ACHN (cell line): Measurements from ENCODE around the gene INTS15.
"Not testable (repeated sequence)": the region's sequence is repeated elsewhere in the genome, so short reads cannot be mapped to it uniquely, and the experiment has no call there.

Experiments
- DNase-seq: peaks from one replicate; pipeline ENCODE4 v3.0.0-alpha.2; 2015
- in situ Hi-C: cut with HindIII; loops from 2 replicates; pipeline ENCODE4 v1.10.0; 2017; ENCODE audit warnings: low sequenced_read_pairs, low pct_ligation_motif_present, low pct_unique_long_range_greater_than_20kb

The INTS15 gene

DNA sequence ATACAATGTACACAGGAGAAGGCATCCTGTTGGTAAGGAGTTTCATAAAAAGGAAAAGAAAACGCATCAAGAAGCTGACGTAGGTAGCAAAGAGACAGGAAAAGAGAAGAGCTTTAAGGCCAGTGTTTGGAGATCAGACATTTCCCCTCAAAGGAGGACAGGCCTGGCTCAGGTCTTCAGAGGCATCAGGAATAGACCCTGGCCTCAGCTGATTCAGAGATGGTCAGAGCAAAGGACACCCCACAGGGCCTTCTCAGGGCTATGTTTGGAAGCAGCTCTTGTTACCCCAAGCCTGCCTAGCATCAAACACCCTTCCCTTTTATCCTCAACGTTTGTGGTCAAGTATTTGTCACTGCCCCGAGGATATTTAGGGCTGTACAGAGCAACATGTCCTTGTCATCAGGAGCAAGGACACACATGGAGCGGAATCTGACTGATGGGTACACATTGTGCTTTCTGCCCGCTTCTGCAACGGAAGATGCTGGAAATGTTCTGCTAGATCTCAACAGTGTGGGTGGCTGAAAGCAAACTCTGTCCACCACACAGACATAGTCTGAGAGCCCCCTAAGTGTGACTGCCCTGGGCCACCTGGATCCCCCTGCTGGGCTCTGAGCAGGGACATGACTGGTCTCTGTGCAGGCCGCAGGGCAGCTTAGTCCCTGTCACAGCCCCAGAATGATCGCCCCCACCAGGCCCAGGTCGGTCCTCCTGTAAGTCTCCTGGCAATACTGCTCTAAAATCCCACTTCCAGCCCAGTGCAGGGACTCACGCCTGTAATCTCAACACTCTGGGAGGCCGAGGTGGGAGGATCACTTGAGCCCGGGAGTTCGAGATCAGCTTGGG, 13.6 kb upstream of the INTS15 start:
- in situ Hi-C loops: no loop called here
- no peak for DNase-seq

- peak; percentile 30 for DNase-seq
- in situ Hi-C loops: not testable (repeated sequence)
Measured at GRCh38 chr7:6576867-6577368, 12.9 kb upstream of the INTS15 start.

- in situ Hi-C loops: no loop called here
- peak; percentile 95 for DNase-seq
Measured at GRCh38 chr7:6577369-6578113, 12.3 kb upstream of the INTS15 start, which contains the start of gene ZDHHC4. TSS of gene ZDHHC4 (plus strand) at chr7:6577454. CDS start at chr7:6580562, 3,108 bp downstream.

DNA sequence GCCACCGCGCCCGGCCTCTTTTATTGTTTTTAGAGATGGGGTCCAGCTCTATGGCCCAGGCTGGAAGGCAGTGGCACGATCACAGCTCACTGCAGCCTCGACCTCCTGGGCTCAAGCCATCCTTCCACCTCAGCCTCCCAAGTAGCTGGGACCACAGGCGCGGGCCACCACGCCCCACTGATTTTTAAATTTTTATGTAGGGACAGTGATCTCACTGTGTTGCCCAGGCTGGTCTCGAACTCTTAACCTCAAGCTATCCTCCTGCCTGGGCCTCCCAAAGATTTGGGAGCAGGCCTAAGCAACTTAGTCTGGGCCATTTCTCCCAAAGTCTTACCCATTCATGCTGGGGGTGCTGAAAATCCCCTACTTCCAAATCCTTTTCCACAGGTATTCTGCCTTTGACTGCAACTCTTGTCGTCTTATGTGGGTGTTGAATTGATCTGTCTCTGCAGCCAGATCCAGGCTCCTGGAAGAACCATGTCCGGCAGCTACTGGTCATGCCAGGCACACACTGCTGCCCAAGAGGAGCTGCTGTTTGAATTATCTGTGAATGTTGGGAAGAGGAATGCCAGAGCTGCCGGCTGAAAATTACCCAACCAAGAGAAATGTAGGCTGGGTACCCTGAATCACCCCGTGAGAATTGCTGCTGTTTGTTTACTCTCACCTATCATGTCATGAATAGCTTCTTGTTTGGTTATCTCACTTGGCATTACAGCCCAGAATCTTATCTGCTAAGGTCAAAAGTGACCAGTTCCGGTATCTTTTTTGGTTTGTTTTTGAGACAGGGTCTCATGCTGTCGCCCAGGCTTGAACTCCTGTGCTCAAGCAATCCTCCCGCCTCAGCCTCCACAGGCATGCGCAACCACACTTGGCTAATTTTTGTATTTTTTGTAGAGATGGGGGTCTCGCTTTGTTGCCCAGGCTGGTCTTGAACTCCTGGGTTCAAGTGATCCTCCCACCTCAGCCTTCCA, 11.4 kb upstream of the INTS15 start:
- DNase-seq: no peak
- in situ Hi-C loops: no loop called here

GRCh38 chr7:6579446-6579845, 10.4 kb upstream of the INTS15 start:
- in situ Hi-C loops: no loop called here
- DNase-seq: peak; percentile 28

DNA sequence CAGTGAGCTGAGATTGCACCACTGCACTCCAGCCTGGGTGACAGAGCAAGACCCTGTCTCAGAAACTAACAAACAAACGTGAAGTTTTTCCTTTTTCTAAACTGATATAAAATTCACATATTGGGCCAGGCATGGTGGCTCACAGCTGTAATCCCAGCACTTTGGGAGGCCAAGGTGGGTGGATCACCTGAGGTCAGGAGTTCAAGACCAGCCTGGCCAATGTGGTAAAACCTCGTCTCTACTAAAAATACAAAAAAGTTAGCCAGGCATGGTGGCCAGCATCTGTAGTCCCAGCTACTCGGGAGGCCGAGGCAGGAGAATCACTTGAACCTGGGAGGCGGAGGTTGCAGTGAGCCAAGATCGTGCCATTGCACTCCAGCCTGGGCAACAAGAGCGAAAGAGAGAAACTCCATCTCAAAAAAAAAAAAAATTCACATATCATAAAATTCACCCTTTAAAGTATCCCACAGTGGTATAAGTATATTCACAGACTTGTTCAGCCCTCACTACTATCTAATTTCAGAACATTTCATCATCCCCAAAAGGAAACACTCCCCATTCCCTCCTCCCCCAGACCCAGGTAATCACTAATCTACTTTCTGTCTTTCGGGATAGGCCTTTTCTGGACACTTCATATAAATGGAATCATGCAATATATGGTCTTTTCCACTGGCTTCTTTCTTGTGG, 3.9 kb upstream of the INTS15 start:
- in situ Hi-C loops: not testable (repeated sequence)

GRCh38 chr7:6588566-6588965, 1.3 kb upstream of the INTS15 start:
- no peak for DNase-seq
- in situ Hi-C loops: no loop called here

More for the DNA sequence above, 3.9 kb upstream of the INTS15 start:
- not testable (repeated sequence) for DNase-seq

DNA sequence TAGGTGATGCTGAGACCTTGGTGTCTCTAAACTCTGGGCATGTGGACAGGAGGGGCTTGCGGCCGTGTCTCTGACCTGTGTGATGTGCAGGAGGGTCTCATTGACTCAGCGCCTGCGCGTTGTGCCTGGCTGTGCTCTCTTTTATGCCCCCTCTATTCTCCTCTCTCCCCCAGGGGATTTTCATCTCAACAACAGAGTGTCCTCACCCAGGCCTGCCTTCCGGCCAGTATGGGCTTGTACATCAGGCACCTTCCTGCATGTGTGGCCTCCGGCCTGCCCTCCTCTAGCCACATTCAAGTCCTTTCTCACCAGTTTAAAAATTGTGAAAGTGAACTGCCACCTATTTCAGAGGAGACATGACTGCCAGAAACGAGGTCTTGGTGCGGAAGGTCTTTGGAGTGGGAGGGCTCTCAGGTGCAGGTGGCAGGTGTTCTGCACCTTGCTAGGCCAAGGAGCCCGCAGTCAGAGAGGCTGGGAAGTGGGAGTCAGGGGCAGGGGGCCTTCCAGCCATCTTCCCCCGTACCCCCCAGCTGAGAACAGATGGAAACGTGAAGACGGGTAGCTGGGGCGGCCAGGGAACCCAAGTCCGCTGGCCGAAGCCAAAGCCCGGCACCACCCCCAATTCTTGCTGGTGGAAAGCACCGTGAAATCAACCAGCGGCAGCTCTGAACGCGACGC, 531 bp upstream of the INTS15 start:
- in situ Hi-C loops: no loop called here
- no peak for DNase-seq

GRCh38 chr7:6590645-6591110, 857 bp downstream of the INTS15 start:
- no peak for DNase-seq
- in situ Hi-C loops: no loop called here

DNA sequence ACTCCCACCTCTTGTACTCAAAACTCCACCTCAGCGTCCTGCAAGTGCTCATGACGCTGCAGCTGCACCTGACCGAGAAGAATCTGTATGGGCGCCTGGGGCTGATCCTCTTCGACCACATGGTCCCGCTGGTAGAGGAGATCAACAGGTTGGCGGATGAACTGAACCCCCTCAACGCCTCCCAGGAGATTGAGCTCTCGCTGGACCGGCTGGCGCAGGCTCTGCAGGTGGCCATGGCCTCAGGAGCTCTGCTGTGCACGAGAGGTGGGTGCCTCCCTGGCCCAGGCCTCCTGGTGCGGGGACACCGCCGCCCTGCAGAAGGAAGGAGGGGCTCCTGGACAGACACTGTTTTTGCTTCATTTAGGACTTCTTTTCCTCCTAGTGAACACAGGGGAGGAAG, 10.3 kb downstream of the INTS15 start:
- no peak for DNase-seq
- in situ Hi-C loops: no loop called here

DNA sequence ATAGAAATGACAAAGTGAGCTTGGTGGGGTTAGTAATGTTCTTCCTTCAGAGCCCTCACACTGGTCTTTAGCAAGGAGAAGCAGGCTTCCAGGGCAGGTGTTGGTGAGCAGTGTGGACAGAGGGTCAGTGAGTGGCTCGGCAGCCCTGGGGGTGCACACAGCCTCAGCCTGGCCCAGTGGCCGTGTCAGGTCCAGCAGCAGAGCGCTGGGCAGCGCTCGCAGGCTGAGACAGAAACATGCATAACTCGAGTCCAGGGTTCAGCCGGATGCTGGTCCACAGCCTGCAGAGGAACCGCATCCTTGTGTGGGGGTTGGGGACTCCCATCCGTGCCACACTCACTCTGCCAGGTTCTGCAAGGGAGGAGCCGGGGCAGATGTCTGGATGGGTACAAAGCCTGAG, 14.6 kb downstream of the INTS15 start:
- DNase-seq: no peak
- in situ Hi-C loops: no loop called here

DNA sequence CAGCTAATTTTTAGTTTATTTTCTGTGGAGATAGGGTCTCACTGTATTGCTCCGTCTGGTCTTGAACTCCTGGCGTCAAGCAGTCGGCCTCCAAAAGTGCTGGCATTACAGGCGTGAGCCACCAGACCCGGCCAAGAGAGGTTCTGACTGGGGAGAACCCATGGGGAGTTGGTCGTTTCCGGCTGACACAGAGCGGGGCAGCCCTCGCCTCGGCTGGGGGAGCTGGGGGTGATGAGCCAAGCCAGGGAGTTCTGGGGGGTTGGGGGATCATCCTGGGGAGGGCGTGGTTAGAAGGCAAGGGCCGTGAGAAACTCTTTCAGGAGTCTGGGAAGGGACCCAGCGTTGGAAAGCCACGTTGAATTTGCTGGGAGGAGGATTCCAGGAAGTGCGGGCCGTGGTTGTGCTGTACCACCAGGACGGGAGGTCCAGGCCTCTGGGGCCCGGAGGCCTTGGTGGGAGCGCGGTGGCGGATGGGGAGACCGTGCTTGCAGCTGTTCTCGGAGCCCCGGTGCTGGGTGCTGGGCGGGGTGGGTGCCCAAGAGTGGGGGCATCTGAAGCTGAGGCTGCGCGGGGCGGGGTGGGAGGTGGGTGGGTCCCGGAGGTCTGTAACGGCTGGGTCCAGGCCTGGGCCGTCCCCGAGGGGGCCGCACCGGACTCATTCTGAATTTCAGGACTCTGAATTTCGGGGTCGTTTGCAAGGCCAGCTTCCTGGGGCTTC, 17.2 kb downstream of the INTS15 start:
- in situ Hi-C loops: no loop called here
- no peak for DNase-seq

DNA sequence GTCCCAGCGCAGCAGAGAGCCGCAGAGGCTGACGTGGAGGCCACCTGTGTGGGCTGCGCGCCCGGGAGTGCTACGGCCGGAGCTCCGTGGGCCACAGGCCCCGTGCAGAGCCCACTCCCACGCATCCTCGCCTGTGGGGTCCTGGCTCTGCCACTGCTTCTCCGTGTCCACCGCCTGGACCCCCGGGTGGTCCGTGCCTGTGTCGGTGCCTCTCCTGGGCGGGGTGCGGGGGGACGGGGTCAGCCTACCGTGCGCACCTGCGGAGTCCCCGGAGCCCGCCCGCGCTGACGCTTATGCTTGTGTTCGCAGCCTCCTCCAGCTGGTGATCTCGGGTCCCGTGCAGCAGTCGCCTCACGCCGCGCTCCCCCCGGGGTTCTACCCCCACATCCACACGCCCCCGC, 17.8 kb downstream of the INTS15 start:
- in situ Hi-C loops: no loop called here
- no peak for DNase-seq

- no peak for DNase-seq
- in situ Hi-C loops: no loop called here
Measured at GRCh38 chr7:6608081-6608480, 18.3 kb downstream of the INTS15 start.

- in situ Hi-C loops: no loop called here
- DNase-seq: no peak
Measured at GRCh38 chr7:6608794-6609193, 19.0 kb downstream of the INTS15 start.

GRCh38 chr7:6612819-6613218, 23.0 kb downstream of the INTS15 start:
- DNase-seq: no peak

DNA sequence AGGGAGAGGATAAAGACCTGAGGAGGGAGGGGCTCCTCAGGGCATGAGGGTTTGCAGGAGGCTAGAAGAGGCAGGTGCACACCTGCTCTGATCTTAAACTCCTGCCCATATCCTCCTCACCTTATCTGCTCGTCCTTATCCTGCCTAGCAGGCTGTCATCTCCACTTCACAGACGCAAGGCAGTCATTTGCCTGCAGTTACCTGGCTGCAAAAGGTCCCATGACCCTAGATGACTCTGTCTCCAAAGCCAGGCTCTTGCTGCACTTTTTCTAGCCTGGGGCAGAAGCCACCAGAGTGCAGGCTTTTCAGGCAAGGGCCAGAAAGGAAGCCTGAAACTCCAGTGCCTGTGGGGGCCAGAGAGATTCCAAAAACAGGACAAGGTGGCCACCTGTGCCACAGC, 23.9 kb downstream of the INTS15 start:
- in situ Hi-C loops: no loop called here
- no peak for DNase-seq

More at GRCh38 chr7:6612819-6613218, 23.0 kb downstream of the INTS15 start:
- in situ Hi-C loops: no loop called here
